ENCODE data around the gene RBM12.

The RBM12 gene

DNA sequence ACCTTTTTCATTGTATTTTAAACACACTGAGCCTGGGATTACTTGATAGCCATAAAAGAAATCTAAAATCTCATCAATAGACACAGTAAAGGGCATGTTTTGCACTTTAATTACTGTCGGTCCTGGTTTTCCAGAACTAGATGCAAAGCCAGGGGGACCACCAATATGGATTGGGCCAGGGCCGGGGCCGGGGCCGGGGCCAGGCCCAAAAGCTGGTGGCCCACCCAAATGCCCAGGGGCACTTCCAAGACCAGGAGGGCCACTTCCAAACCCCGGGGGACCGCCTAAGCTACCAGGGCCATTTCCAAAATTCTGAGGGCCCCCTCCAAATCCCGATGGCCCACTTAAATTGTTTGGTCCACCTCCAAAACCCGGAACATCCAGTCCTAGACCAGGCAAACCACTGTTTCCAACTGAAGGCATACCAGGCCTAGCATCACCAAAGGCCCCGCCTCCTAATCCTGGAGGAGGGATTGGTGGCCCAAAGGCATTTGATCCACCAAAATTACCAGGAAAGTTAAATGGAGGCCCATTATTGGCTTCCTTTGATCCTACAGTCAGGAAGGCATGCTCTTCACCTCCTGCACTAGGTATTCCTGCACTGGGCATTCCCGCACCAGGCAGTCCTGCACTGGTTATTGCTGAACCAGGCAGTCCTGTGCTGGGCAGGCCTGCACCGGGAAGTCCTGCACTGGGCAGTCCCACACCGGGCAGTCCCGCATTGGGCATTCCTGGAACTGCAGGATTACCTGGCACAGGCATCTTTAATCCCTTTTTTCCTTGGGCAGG lies 11.9 kb downstream of the RBM12 start:
- no peak for DNase-seq

DNA sequence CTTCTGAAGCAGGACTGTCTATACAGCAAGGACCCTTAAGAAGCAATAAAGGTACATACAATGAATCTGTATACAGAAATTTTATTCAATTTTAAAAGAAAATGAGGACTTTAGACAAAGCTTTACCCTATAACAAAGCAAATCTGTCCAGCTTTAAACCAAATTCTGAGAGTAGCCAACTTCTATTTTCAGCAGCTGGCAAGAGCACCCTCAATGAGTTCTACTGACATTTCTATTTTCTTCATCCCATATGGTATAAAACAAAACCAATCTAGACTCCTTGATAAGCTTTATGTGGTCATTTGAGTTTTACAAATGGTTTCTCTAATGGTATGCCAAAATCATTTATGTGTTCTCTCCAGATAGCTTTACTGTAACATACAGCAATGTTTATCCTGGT lies 12.7 kb downstream of the RBM12 start:
- no peak for DNase-seq

DNA sequence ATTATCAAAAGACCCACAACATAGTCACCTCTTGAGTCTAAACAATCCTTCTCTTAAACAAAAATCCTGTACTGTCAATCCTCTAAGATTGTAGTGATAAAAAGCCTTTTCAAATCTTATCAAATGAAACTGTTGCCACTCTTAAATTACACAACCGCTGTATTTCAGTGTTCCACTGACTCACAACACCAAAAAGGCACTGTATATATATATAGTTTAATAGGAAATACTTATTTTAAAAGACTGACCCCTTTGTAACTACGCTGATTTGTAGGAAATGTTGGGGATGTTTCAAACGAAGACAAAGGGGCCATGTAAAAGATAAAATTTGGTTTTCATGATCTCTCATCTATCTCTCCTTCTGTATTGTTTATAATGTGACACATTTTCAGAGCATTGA lies 14.1 kb downstream of the RBM12 start:
- no peak for DNase-seq

DNA sequence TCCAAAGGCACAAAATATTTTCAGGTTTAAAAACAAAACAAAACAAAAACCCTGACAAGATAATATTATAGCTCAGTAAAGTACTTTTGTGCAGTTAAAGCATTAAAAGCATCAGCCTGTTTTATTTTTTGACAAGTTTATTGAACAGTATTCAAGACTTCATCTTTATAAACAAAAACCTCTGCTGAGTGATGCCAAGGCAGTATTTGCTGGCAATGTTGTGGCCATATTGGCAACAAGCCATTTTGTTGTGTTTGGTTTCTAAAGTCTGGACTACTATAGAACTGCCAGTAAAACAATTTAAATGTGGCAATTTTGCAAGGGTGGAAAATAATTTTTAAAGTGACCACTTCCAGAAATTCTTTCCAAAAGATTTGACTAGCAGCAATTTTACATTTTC lies 15.9 kb downstream of the RBM12 start:
- DNase-seq: no peak

DNA sequence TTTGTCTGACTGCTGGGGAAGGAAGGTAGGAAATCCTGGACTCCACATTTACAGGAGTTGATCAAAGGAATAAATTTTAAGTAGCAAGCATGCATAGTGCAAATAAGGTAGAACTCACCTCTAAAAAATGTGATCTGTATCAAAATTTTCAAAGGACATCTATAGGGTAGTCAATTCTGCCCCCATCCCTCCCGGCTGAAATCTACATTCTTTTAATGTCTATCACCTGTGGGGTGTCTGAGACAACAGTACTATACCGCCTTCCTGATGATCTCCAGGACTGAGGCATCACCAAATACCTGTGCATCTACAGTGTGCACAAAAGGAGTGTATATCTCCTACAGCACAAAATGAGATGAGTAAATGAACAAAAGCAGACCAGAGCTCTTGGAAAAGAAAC lies 19.9 kb downstream of the RBM12 start:
- DNase-seq: no peak

DNA sequence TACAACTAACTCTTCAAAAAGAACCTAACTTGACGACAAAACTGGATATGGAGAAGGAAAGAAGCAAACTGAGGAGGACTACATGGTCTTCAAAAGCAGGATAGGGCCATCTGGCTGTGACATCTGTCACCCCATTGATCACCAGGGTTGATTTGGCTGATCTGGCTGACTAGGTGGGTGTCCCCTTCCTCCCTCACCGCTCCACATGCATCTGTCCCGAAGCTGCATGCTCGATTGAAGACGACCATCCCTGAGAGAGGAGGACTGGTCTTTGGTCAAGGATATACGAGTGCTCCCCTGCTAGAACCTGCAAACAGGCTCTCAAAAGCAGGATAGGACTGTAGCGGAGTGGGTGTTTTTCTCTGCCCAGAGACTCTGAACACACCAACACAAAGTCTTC lies 21.7 kb downstream of the RBM12 start:
- DNase-seq: no peak

DNA sequence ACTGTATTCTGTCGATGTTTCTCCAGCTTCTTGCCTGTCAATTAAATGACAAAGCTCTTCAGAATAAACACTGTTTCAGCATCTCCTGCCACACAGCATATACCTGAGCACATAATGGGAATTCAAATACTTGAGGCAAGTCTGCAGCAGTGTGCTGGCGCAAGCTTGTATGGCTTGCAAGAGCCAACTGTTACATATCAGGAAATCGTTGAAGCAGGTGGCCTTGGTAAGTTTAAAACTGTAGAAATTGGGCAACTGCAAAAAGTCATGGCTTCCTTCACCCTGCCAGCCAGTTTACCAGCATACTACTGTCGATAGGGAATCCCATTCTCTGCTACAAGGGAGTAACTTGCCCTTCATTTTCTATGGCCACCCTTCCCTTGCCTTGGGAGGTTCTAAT lies 23.0 kb downstream of the RBM12 start:
- DNase-seq: no peak

DNA sequence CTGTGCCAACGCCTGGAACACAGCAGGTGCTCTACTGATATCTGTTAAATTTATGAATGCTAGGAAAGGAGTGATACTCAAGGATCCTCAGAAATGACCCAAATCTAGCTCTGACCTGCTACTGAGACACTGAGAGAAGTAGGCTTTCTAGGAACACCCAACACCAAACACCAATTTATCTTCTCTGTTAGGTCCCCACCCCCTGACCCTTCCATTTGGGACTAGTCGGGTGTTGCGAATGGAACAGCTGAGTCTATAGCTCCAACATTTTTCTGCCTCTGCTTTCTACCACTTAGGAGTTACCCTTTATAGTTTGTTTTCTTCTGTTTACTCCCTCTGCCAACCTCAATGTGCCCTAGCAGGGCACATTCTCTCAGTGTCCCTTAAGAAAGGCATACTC lies 24.0 kb downstream of the RBM12 start:
- no peak for DNase-seq

DNA sequence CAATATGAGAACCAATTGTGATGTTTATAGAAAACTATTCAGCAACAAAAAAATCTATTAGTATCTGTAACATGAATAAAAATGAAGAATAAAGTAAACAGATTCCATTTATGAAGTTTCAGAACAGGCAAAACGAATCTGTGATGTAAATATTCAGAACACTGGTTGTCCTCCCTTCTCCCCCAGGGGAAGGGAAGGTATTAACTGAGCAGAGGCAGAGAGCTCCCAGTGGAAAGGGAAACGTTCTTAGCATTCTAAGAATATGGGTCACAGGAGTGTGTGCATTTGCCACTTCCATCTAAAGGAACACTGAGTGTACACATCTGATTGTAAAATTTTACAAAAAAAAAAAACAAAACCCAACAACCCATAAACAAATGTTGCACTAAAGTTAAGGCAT lies 25.9 kb downstream of the RBM12 start:
- DNase-seq: no peak

DNA sequence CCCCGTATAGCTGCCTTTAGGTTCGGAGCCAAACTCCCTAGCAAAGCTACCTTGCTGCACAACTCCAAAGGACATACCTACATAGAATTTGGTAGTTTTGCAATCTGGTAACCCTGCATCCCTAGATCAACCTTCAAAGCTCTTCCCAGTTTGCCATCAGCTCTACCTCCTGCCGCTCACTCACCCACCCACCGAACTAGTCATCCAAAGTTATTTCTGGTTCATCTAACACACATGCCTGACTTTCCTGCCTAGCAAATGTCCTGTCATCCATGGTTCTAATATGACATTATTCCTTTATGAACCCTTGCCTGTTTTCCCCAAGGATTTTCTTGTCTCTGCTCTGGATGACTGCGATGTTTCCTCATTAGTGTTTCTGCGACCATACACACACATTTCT lies 27.4 kb downstream of the RBM12 start:
- no peak for DNase-seq

DNA sequence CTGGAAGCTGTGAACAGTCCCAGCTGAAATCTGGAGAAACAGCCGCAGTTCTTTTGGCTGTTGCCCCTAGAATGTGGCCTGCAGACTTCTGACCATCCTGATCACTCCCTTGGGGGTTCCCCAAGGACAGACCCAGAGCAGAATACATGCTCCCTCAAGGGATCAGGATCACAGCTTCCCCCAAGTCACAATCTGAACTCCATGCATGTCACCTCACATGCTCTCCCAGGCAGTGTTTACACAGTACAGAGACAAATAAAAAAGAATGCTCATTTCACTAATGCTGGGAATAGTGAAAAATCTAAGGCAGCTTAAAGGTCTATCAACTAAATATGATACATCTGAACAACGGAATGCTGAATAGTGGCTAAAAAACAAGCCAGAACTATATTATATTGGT lies 28.6 kb downstream of the RBM12 start:
- DNase-seq: no peak

DNA sequence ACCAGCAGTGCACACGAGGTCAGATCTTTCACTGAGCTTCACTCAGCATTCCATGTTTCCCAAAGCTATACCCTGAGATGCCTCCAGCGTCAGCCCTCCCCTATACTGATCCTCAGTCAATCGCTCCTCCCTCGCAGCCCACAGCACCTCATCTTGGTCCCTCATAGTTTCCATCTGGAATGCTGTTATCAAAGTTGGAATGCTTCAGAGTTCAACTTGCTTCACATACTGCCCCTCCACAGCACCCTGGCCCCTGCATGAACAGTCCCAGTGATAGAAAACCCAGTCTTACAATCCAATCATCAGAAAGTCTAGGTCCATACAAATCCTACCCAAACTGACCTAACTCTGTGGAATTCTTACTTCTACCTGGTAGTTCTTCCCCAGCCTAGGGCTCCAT lies 29.0 kb downstream of the RBM12 start:
- DNase-seq: no peak

DNA sequence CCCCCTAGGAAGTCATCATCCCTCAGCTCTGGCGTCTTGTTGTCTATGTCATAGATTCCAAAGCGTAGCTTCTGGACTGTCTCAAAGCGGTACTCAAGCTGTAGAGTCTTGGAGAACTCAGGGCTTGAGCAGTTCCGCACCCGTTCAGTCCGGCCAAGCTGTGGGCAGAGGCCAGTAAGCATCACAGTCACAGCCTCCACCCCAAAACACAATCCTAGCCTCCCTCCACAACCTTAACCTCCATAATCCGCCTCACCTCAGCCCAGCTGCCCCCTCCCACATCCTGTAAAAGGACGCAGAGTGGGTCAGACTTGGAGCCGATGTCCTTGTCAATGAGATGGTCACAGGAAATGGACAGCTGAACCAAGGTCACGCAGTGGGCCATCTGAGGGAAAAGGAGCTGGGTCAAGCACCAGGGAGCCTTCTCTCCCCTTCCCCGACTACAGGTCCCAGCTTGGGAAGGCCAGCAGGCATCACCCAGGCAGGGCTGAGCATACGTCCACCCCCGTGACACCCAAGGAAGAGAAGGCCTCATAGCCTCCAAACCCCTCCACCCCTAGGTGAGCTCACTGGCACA lies 32.1 kb downstream of the RBM12 start:
- no peak for DNase-seq

DNA sequence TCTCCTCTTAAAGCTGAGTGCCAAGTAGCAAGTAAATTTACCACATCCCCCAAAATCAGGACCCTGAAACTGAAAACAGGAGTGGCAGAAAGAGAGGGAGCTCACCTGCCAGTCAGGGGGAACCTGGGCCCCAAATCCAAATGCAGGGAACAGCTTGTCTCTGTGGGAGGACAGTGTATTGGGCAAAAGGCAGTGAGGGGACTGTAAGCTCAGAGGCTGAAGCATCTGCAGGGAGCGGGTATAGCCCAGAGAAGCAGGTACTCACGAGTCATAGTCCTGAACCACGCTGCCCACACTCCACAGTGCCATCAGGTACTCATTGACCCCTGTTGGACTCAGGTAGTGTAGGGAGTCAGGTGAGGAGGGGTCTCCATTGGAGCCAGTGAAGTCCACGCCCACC lies 34.1 kb downstream of the RBM12 start:
- DNase-seq: no peak

DNA sequence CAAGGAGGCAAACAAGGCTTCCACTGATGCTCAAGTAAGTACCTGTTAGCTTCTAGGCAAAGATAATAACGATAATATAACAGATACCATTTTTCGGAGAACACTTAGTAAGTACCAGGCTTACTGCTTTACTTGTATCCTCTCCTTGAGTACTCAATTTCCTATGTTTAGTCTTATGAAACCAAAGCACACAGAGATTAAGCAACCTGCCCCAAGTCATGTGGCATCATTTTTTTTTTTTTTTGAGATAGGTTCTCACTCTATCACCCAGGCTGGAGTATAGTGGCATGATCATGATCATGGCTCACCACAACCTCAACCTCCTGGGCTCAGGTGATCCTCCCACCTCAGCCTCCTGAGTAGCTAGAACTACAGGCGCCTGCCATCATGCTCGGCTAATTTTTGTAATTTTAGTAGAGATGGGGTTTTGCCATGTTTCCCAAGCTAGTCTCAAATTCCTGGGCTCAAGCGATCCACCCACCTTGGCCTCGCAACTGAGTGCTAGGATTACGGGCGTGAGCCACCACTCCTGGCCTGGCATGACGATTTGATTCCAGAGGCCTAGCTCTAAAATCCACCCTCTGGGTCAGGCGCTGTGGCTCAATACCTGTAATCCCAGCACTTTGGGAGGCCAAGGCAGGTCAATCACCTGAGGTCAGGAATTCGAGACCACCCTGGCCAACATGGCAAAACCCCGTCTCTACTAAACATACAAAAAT lies 35.1 kb downstream of the RBM12 start:
- DNase-seq: no peak

DNA sequence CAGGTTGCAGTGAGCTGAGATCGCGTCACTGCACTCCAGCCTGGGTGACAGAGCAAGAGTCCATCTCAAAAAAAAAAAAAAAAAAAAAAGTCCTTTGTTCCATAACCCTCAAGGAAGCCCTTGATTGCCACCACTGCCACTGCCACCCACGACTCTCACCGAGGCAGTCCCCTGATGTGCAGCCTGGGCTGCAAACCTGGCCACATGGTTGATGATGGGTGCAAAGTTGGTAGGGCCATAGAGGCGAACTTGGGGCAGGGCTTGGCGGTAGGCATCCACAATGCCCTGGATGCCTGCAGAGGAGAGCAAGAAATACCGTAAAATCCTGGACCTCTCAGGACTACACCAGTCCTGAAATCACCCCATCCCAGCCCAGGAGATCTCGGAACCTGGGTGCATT lies 37.6 kb downstream of the RBM12 start:
- DNase-seq: no peak

DNA sequence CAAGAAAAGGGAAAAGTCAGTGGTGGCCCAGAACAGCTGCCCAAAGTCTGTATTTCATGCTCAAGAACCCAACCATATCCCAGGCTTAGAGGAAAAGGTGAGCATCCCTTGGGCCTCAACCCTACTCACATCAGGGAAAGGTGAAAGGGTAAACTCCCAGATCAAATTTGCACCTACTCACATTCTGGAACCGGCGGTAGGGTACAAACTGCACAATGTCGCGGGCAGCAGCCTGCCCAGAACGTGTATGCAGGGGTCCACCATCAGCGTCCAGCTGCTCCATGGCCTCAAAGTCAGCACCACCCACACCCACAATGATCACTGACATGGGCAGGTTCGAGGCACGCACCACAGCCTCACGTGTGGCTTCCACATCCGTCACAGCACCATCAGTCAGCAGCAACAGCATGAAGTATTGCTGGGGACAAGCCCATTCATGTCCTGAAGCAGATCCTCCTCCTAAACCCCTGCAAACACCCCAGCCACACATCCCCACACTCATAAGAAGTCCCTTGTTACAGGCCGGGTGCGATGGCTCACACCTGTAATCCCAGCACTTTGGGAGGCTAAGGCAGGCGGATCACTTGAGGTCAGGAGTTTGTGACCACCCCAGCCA lies 38.2 kb downstream of the RBM12 start:
- no peak for DNase-seq

DNA sequence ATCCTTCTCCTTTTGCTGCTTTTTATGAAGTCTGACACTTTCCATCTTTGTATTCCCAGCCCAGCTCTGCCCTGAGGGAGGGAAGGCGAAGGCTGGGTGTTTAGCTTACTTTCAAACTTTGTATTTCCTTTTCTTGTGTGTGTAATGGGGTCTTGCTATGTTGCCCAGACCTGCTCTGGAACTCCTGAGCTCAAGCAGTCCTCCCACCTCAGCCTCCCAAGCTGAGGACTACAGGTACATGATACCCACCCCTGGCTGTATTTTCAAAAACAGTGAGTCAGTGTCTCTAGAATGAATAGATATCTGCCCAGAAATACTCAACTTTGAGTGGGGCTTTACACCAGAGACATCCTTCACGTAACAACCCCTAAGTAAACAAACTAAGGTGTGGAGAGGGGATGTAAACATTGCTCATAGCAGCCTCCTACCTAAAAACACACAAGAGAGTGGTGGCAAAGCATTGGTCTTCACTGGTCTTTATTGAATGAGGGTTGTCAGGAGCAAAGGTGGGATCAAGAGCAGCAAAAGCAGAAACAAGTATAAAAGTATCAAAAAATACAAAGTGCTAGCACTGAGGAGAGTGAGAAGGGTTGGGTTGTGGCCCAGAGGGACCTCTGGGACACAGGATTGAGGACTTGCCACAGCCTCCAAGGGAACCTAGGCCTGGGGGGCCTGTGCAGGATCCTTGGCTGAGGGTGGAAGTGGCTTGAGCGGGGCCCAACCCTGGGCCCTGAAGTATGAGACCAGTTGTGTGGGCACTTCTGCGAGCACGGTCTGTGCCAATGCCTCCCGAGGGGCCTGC lies 38.9 kb downstream of the RBM12 start:
- DNase-seq: no peak

DNA sequence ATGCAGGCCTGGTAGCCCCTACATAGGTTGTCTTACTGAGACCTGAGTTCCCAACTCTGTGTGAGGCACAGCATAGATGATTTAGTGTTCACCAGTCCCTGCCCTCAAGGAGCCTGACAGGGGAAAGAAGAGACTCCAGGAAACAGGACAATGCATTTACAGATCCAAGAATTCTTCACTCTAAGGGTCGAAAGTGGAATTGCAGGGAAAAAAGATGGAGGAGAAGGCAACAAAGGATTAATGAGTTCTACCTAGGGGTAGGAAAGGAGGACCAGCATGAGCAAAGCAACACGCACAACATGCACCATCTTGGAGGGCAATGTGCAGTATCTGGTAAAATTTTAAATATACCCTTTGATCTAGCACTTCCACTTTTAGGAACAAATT lies 43.1 kb downstream of the RBM12 start:
- no peak for DNase-seq

DNA sequence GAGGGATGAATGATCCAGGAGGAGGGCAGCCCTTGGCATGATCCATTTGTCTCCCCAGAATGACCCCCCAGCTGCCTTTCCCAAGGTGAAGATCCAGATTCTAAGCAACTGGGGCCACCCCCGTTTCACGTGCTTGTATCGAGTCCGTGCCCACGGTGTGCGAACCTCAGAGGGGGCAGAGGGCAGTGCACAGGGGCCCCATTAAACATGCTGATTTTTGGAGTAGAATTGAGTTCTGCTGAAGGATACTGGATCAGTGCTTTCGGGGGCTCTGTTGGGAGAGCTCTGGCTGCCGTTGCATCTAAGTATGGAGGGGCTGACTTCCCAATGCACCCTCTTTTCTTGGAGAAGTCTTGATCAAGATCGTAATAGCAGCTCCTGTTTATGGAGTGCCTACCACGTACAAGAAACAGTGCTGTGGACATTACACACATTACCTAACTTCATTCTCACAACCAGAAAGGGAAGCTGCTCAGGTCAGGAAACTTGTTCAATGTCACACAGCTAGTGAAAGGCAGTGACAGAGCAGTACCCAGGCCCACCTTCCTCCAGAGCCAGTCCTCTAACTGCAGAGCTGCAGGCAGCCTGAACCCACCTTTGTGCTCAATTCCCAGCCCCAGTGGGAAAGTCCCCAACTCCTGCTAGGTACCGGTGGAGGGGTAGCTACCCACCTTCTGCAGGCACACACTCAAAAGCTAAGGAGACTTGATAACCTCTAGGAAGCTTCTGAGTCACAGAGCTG lies 43.7 kb downstream of the RBM12 start:
- no peak for DNase-seq

DNA sequence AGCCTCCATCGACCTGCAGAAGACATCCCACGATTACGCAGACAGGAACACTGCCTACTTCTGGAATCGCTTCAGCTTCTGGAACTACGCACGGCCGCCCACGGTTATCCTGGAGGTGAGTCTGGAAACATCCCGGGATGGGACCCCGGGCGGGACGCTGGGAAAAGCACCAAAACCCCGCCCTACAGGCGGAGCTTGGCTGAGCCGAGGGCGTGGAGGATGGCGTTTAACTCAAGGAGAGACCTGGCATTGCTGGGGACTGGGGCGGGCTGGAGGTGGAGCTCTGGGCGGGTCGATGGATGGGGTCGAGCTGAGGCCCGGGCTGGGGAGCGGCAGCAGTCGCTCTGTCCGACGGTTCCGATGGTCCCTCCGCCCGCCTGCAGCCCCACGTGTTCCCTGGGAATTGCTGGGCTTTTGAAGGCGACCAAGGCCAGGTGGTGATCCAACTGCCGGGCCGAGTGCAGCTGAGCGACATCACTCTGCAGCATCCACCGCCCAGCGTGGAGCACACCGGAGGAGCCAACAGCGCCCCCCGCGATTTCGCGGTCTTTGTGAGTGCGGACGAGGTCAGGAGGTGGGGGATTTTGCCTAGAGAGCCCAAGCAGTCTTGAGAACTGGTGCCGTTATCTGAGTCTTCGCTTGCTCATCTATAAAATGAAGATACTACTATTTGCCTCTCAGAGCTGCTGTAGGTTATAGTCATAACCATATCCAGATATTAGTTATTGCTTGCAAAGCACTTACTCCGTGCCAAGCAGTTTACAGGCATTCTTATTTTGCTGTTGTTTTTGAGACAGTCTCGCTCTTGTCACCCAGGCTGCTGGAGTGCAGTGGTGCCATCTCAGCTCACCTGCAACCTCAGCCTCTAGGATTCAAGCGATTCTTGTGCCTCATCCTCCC lies 45.3 kb downstream of the RBM12 start:
- peak; percentile 91 for DNase-seq

Measured in activated CD4-positive, alpha-beta T cell treated with anti-CD3 and anti-CD28 coated beads, Interleukin-2, Interleukin-6, amounts not matched to agents 100 ng/mL and 50 ng/mL, durations not matched to agents 16 hours and 8 hours (primary cell).